ENCODE measurements around the gene TBXAS1.

Gene TBXAS1

GRCh38 chr7:140027858-140028257 lies 198.8 kb downstream of the TBXAS1 start:
- DNase-seq: no peak

GRCh38 chr7:140028311-140028710 lies 199.2 kb downstream of the TBXAS1 start:
- no peak for DNase-seq

DNA sequence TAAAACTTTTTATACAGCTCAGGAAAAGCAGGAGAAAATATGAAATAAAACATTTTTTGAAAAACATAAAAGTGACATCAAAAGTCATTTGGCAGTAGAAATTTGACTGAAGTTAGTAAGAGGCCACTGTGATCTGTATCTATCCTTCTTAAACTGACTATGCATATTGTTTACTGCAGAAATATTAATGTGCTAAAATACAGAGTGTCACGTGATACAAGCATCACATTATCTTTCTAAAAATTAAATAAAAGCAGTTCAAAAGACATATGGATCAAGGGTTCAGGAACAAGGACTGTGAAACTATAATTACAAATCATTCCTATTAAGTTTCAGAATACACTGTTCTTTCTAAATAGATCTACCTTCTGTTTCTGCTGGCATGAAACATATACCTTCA lies 200.0 kb downstream of the TBXAS1 start:
- no peak for DNase-seq

DNA sequence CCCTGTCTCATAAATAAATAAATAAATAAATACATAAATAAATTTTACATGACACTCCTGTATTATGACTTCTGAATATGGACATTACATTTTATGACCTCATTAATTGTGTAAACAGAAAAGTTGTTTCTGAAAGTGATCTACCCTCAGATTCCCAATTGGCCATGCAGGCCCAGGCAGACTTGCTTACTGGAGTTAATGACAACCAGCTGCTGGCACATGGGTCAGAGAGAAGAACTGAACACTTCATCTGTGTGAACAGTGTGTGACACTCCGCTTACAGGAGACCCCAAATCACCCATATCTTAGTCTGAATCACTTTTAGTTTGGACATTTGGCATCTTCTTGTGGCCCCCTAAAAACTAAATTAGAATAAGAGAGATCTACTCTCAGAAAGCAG lies 202.3 kb downstream of the TBXAS1 start:
- DNase-seq: no peak

DNA sequence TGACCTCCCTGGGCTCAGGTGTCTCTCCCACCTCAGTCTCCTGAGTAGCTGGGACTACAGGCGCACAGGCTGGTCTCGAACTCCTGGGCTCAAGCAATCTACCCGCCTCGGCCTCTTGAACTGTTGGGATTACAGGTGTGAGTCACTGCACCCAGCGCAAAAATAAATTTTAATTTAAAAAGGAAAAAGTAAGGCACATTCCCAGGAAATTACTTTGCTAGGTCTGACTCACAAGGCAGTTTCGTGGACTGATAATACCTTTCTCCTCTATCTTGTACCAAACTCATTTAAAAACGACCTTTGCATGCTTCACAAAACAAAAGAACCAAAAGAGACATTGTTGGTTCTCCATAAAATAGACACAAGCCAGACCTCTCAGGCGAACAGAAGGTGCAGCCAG lies 204.0 kb downstream of the TBXAS1 start:
- DNase-seq: no peak

DNA sequence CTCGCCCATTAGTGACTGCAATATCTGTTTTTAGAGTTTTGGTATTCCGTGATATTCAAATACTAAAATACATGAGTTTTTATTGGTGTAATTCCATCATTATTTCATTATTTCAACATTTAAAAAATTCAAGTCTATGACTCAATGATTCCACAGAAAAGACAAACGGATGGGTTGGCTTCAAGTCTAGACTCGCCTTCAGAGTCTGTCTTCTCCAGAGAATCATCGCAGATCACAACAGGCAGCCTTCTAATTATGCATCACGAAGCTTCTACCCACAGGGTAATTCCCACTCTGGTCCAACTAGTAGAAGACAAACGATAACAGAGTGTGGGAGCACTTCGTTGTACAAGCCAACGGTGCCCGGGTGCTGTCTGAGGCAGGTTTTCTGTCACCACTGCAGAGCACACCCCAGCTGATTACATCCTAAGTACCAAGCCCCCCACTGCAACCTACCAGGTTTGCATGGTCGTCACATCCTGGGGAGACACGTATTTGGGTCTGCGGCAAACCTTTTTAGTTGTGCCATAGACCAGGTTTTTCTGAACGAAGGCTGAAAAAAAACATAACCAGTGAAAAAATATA lies 204.8 kb downstream of the TBXAS1 start:
- no peak for DNase-seq

GRCh38 chr7:140034421-140034820 lies 205.4 kb downstream of the TBXAS1 start:
- DNase-seq: no peak

GRCh38 chr7:140035400-140036223 lies 206.5 kb downstream of the TBXAS1 start:
- DNase-seq: no peak

- peak; percentile 5 for DNase-seq
These were observed 207.3 kb downstream of the TBXAS1 start for GRCh38 chr7:140036224-140036962.

GRCh38 chr7:140039066-140039465 lies 210.0 kb downstream of the TBXAS1 start:
- no peak for DNase-seq

GRCh38 chr7:140039896-140040295 lies 210.8 kb downstream of the TBXAS1 start:
- DNase-seq: no peak

- DNase-seq: no peak
These were observed 212.8 kb downstream of the TBXAS1 start for GRCh38 chr7:140041659-140042385.

DNA sequence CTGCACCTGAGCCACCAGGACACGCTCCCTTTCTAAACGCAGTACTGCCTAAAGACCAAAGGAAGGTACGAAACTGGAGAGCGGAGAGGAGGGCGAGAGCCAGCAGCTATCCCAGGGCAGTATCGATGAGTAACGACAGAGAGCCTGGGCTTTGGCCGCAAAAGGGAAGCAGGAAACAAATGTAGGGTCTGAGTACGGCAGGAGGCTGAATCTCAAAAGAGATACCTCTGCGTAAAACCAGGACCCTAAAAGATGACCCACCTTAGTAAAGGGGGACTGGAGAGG lies 213.3 kb downstream of the TBXAS1 start:
- DNase-seq: no peak

DNA sequence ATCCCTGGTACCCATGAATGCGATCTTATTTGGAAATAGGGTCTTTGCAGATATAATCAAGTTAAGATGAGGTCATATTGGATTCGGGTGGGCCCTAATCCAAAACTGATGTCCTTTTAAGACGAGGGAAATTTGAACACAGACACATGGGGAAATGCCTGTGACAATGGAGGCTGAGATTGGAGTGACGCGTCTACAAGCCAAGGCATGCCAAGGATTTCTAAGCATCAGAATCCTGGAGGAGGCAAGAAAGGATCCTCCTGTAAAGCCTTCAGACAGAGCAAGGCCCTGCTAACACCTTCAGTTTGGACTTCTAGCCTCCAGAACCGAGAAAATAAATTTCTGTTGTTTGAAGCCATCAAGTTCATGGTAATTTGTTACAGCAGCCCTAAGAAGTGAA lies 215.2 kb downstream of the TBXAS1 start:
- no peak for DNase-seq

GRCh38 chr7:140045697-140046096 lies 216.6 kb downstream of the TBXAS1 start:
- no peak for DNase-seq

- no peak for DNase-seq
These were observed 218.1 kb downstream of the TBXAS1 start for GRCh38 chr7:140047197-140047596.

- no peak for DNase-seq
These were observed 219.1 kb downstream of the TBXAS1 start for GRCh38 chr7:140048138-140048537.

- DNase-seq: no peak
These were observed 219.9 kb downstream of the TBXAS1 start for GRCh38 chr7:140048989-140049338.

DNA sequence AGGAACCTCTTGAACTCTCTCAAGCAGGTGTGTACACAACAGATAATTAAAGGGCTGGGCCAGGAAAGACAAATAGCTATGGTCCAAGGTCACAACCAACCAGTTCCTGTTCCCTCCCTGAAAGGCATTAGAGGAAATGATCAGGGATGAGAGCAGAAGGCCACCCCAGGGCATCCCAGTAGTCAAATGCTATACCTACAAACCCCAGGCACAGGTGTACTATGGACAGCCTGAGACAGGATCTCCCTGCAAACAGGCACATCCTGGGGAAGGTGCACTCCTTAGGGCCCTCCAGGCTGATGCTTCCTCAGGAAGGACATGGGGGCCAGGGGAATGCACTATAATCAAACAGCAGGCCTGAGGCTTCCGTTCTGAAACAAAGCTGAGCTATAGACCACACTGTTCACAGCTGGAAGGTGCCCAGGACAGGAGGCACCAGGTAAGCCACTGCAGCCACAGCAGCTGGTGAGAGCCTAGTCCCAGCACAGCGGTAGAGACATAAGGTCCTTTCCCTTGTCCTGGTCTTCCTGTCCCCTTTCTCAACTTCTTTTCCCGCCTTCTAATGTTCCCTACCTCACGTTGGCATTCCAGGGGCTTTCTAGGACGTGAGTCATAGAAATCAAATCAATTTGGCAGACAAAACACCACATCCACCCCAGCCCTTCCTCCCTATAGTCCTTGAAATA lies 220.4 kb downstream of the TBXAS1 start:
- no peak for DNase-seq

DNA sequence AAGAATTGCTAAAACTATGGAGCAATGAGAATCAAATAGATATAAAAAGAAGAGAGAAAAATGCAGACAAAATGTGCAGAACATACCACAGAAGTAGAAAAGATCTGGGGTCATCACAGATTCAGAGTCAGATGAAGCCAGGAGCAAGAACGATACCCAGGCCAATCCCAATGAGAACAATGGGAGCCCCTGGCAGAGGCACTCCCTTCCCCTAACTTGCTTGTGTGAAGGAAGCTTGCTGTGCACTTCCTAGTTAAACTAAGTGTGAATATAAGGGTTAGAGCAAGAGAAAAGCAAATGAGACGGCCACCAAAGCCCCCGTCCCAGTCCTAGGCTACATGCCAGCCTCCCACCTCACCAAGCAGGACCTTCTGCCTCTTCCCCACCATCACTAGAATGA lies 221.0 kb downstream of the TBXAS1 start:
- DNase-seq: no peak

GRCh38 chr7:140051820-140052219 lies 222.8 kb downstream of the TBXAS1 start:
- DNase-seq: no peak

DNA sequence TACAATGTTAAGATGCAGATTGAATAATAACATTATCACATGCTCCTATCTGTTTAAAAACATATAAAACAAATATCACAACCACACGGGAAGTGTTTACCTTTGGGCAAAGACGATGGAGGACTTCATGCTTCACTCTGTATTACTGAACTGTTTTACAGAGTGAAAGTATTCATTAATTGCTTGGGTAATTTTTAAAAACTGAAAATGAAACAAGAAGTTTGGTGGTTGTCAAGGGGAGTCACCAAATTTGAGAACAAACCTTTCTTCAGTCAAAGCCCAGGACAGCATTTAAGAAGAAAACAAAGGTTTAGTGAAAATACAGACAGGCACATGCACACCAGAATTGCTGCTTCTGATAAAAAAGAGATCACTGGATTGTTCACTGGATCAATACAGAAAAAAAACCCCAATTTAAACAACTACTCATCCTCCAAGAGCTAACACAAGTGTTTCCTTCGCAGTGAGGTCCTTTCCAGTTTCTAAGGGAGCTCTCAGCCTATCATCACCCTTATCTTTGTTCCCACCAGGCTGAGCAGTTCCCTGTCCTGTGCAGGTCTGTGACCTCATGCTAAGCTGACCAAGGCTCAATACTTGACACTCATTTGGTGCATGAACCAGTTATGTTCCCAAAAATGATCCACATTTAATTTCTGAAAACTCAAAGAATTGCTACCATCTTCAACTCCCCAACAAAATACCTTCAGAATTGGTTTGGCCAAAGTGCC lies 224.9 kb downstream of the TBXAS1 start:
- DNase-seq: no peak
